Prostate gland (tissue), 2 donors: ENCODE results near the gene PCDHGA6.

Experiments used
- CTCF ChIP-seq, 4 experiments: fragments of 200-600 bp in 2 of 4; fragments of 450-650 bp in 2 of 4; sonication (generic) in 2 of 4; IDR thresholded peaks; 1 replicate in 3 of 4; 2 replicates in 1 of 4; pipeline ENCODE4 v1.5.1; 2016 to 2019; ENCODE audit warnings: antibody characterized with exemption in 4 of 4, mild to moderate bottlenecking in 2 of 4, moderate library complexity in 2 of 4
- POLR2A ChIP-seq: fragments of 450-650 bp; IDR thresholded peaks from one replicate; pipeline ENCODE4 v1.6.1; 2016; ENCODE audit warnings: antibody characterized with exemption, mild to moderate bottlenecking
- POLR2AphosphoS5 ChIP-seq: sonication (generic); formaldehyde crosslinking; IDR thresholded peaks from one replicate; pipeline ENCODE4 v1.6.1; 2017; ENCODE audit warnings: antibody characterized with exemption

GRCh38 chr5:141360685-141361084 lies 13.0 kb upstream of the PCDHGA6 start:
- TF ChIP-seq POLR2AphosphoS5 (no peak), CTCF (IDR thresholded peaks at IDR 0.05) (no peak), POLR2A (no peak)
